NCI-H526 (cell line): ENCODE results near the gene EXOSC5.
"Not testable (repeated sequence)": the region's sequence is repeated elsewhere in the genome, so short reads cannot be mapped to it uniquely, and the experiment has no call there.

Experiments
- DNase-seq, 2 experiments: peaks; one replicate each; lab custom pipeline; 2025; lab: John Stamatoyannopoulos, UW

EXOSC5 gene

DNA sequence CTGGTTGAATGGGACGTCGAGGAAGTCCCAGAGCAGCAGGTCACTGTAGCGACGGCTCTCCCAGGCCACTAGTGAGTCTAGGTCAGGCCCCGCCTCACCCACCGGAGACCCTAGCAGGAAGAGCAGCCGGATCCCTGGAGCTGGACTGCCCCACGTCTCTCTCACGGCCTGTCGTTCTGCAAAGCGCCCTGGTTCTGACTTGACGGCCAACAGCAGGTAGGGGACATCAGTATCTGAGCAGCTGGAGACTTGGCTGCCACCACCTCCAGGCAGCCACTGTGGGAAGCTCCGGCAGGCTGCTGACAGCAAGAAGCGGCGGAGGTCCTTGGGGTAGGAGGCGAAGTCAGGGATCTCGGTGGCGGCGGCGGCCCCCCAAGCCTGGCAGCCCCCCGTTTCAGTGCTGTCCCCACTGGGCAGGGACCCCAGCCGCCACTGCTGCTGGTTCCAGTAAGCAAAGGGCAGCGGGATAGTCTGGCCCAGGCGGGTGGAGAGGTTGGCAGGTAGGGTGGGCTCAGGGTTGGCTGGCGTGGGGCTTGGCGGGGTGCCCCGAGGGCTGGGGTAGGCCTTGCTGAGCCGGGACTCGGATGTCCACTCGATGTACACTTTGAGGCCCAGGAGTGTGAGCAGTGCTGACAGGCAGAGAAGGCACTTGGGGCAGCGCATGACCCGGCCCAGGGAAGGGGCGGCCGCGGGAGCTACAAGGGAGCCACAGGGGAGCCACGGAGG is 29.1 kb upstream of the EXOSC5 start:
- DNase-seq: no peak

- no peak for DNase-seq
Measured at GRCh38 chr19:41425174-41426115, 28.3 kb upstream of the EXOSC5 start.

DNA sequence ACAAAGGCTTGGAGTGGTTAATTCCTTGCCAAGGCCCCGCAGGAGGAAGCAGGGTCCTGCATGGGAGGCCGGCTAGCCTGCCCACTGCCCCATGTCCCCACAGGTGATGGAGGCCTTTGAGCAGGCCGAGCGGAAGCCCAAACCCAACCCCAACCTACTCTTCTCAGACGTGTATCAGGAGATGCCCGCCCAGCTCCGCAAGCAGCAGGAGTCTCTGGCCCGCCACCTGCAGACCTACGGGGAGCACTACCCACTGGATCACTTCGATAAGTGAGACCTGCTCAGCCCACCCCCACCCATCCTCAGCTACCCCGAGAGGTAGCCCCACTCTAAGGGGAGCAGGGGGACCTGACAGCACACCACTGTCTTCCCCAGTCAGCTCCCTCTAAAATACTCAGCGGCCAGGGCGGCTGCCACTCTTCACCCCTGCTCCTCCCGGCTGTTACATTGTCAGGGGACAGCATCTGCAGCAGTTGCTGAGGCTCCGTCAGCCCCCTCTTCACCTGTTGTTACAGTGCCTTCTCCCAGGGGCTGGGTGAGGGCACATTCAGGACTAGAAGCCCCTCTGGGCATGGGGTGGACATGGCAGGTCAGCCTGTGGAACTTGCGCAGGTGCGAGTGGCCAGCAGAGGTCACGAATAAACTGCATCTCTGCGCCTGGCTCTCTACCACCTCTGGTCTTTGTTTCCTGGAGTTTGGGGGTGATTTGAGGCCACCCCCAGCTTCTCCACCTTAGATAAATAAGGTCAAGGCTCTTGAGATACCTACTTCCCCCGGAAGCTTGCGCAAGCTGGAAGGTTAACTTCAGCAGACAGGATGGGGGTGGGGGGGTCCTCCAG is 27.4 kb upstream of the EXOSC5 start:
- no peak for DNase-seq

- no peak for DNase-seq
Measured at GRCh38 chr19:41422955-41423354, 25.8 kb upstream of the EXOSC5 start.

GRCh38 chr19:41422456-41422855 is 25.3 kb upstream of the EXOSC5 start:
- DNase-seq: no peak

DNA sequence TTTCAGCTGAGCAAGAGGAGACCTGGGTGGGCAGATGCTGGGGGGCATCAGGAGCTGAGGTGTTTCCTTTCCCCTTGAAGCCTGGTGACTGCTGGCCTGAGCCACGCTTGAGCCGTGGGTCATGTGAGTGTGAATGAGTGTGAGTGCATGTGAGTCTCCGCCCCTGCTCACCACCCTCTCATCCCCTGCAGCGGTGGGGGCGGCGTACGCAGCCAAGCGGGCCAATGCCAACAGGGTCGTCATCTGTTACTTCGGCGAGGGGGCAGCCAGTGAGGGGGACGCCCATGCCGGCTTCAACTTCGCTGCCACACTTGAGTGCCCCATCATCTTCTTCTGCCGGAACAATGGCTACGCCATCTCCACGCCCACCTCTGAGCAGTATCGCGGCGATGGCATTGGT is 24.8 kb upstream of the EXOSC5 start:
- no peak for DNase-seq

DNA sequence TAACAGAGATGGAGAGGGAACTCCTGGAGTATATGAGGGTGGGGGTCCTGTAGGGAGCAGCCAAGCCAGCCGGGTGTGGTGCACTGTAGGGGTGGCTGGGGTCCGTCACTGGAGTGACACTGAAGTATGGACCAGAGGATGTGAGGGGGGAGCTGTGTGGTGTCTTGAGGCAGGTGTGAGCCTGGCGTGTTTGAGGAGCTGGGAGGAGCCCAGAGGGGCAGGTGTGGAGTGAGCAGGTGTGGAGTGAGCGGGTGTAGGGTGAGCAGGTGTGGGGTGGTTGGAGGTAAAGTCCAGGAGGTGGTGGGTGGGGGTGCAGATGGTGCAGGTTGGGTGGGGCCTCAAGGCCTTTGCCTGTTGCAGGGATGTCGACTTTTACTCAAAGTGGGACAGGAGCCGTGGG is 24.2 kb upstream of the EXOSC5 start:
- DNase-seq: no peak

GRCh38 chr19:41420101-41420880 is 23.1 kb upstream of the EXOSC5 start:
- no peak for DNase-seq

DNA sequence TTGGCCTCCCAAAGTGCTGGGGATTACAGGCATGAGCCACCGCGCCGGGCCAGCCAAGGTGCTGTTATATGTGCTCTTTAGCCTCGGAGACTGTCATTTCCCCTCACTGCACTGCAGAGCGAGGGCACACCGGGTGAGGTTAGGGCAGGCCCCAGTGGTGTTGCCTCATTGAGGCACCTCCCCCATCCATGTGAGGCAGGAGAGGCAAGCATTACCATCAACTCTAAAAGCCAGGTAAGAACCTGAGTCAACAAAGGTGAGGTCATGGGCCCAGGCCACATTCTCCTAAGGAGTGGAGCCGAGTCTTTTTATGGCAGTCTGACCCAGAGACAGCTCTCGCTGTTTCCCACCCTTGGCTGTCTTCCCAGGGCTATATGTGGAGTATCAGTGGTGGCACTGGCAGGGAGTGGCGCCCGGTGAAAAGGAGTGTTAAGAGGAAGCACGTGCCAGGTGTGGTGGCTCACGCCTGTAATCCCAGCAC is 19.1 kb upstream of the EXOSC5 start:
- no peak for DNase-seq

- DNase-seq: no peak
Measured at GRCh38 chr19:41415154-41415571, 18.0 kb upstream of the EXOSC5 start.

DNA sequence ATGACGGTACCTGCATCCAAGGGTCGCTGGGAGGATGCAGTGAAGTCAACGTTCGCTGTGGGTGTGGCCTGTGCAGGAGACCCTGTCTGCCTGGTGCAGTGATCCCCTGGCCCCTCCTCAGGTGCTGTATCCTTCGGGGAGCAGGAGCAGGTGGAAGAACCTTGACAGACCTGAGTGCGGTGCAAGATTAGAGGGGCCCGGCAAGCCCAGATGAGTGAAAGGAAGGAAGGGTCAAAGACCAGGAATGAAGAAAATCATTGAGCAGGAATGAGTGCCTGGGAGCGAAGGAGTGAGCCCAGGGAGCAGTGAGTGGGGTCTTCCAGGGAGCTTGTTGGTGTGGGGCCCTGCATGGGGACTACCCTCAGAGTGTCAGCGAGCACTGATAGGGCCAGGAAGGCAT is 17.3 kb upstream of the EXOSC5 start:
- DNase-seq: no peak

- DNase-seq: no peak
Measured at GRCh38 chr19:41413947-41414346, 16.8 kb upstream of the EXOSC5 start.

- DNase-seq: no peak
Measured at GRCh38 chr19:41412953-41413352, 15.8 kb upstream of the EXOSC5 start.

DNA sequence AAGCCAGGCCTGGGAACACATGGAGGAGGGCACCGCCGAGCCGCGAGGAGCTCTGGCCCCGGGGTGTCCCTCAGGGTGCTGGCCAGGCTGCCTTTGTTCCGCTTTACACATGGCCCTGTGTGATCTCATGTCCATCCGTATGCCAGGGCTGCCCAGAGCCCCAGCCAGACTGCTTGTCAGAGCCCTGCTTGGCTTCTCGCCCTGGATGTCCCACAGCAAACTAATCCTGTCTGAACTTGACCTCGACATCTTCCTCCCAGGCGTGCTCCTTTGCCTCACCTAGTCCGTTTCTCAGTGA is 14.8 kb upstream of the EXOSC5 start:
- DNase-seq: no peak

- DNase-seq: no peak
Measured at GRCh38 chr19:41411100-41411967, 14.2 kb upstream of the EXOSC5 start.

- no peak for DNase-seq
Measured at GRCh38 chr19:41410336-41411054, 13.3 kb upstream of the EXOSC5 start.

DNA sequence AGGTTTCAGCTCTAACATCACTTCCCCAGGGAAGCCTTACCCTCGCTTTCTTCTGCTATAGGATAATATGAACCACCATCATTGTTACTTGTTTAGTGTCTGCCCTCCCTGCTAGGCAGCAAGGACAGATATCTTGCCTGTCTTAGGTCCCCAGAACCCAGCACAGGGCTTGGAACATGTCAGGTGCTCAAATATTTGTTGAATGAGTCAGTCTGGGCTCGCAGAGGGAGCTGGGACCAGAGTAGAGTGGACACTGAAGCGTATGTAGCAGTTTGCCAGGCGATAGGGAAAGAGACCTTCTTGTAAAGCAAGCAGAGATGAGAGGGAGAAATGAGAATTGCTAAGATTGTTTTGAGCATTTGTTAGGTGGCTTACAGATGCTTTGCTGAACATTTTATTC is 12.1 kb upstream of the EXOSC5 start:
- no peak for DNase-seq

DNA sequence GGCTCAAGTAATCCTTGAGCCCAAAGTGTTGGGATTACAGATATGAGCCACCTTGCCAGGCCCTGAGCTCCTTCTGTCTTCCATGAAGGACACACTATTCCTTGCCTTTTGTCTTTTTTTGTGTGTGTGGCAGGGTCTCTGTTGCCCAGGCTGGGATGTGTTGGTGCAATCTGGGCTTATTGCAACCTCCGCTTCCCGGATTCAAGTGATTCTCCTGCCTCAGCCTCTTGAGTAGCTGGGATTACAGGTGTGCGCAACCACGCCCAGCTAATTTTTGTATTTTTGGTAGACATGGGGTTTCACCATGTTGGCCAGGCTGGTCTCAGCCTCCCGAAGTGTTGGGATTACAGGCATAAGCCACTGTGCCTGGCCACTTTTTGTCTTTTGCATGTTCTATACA is 11.7 kb upstream of the EXOSC5 start:
- DNase-seq: not testable (repeated sequence)

- DNase-seq: no peak
Measured at GRCh38 chr19:41408256-41408655, 11.1 kb upstream of the EXOSC5 start.

- peak in 1 of 2 experiments; percentile 22 for DNase-seq
Measured at GRCh38 chr19:41407271-41407670, 10.1 kb upstream of the EXOSC5 start.
